Measurements from ENCODE around the gene LOX. TPM values are rescaled to one million over a fixed set of nuclear protein-coding genes. Genes with fewer than 3 reads are reported as not detected.

The LOX gene
- total and polyA plus RNA-seq, 9 of the 15 experiments (the other 6 are each of a cell fraction or from before 2014, with no cell fraction given), result 0.06 to 0.09 TPM; not detected in 7

- peak; percentile 67 for TF ChIP-seq HDGF (IDR thresholded peaks at IDR 0.05)
- 0 out of 2 replicates have a peak, but pooled peaks have one; percentile 69 for TF ChIP-seq NCOA1 (IDR thresholded peaks at IDR 0.05; ENCODE audit: low read depth)
- TF ChIP-seq TAF9B (IDR thresholded peaks at IDR 0.05; ENCODE audit: partially characterized antibody), result peak; percentile 37
- peak; percentile 85 for TF ChIP-seq SMAD4 (CRISPR knock-in tag; conservative IDR thresholded peaks at IDR 0.05)
- TF ChIP-seq TEAD4 (IDR thresholded peaks at IDR 0.05; ENCODE audit: low read length), result peak; percentile 93
- no peak for TF ChIP-seq TEAD4 (CRISPR knock-in tag; IDR thresholded peaks at IDR 0.05; ENCODE audit: borderline replicate concordance)
- TF ChIP-seq GATAD2B (IDR thresholded peaks at IDR 0.05; ENCODE audit: borderline replicate concordance), result peak; percentile 69
- TF ChIP-seq PRDM10 (IDR thresholded peaks at IDR 0.05; ENCODE audit: partially characterized antibody), result peak; percentile 37
- TF ChIP-seq TCF3 (CRISPR knock-in tag; IDR thresholded peaks at IDR 0.05), result peak; percentile 95
- TF ChIP-seq, protein P1, sequence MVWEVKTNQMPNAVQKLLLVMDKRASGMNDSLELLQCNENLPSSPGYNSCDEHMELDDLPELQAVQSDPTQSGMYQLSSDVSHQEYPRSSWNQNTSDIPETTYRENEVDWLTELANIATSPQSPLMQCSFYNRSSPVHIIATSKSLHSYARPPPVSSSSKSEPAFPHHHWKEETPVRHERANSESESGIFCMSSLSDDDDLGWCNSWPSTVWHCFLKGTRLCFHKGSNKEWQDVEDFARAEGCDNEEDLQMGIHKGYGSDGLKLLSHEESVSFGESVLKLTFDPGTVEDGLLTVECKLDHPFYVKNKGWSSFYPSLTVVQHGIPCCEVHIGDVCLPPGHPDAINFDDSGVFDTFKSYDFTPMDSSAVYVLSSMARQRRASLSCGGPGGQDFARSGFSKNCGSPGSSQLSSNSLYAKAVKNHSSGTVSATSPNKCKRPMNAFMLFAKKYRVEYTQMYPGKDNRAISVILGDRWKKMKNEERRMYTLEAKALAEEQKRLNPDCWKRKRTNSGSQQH (CRISPR knock-in tag; IDR thresholded peaks at IDR 0.05), result no peak
- peak; percentile 80 for TF ChIP-seq ZNF589 (CRISPR knock-in tag; IDR thresholded peaks at IDR 0.05; ENCODE audit: low read depth)
- TF ChIP-seq IRF9 (tag; IDR thresholded peaks at IDR 0.05), result no peak
- no peak for TF ChIP-seq NR2F6 (CRISPR knock-in tag; IDR thresholded peaks at IDR 0.05)
- TF ChIP-seq TFAP4 (CRISPR knock-in tag; IDR thresholded peaks at IDR 0.05; ENCODE audit: borderline replicate concordance), result peak; percentile 64; the same call in 1 of the 2 replicates
- no peak for TF ChIP-seq ELF1 (tag; IDR thresholded peaks at IDR 0.05)
- peak; percentile 59 for TF ChIP-seq MEIS2 (IDR thresholded peaks at IDR 0.05; ENCODE audit: partially characterized antibody)
- TF ChIP-seq, protein P2, sequence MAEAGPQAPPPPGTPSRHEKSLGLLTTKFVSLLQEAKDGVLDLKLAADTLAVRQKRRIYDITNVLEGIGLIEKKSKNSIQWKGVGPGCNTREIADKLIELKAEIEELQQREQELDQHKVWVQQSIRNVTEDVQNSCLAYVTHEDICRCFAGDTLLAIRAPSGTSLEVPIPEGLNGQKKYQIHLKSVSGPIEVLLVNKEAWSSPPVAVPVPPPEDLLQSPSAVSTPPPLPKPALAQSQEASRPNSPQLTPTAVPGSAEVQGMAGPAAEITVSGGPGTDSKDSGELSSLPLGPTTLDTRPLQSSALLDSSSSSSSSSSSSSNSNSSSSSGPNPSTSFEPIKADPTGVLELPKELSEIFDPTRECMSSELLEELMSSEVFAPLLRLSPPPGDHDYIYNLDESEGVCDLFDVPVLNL (CRISPR knock-in tag; IDR thresholded peaks at IDR 0.05; ENCODE audit: low read depth), result peak; percentile 89
- TF ChIP-seq PHTF2 (CRISPR knock-in tag; IDR thresholded peaks at IDR 0.05), result no peak
- TF ChIP-seq, protein P3, sequence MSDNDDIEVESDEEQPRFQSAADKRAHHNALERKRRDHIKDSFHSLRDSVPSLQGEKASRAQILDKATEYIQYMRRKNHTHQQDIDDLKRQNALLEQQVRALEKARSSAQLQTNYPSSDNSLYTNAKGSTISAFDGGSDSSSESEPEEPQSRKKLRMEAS (CRISPR knock-in tag; IDR thresholded peaks at IDR 0.05), result peak; percentile 66; the same call in 1 of the 2 replicates
- TF ChIP-seq DACH1 (IDR thresholded peaks at IDR 0.05; ENCODE audit: partially characterized antibody), result peak; percentile 16
Observed at GRCh38 chr5:122112733-122113558, 34.9 kb upstream of the LOX start (continued).

All from K562 (cell line).